Measurements from ENCODE around the gene WNT6. TPM values are rescaled to one million over a fixed set of nuclear protein-coding genes. Genes with fewer than 3 reads are reported as not detected.

The WNT6 gene
- polyA plus RNA-seq, 1 experiment, result not detected

DNA sequence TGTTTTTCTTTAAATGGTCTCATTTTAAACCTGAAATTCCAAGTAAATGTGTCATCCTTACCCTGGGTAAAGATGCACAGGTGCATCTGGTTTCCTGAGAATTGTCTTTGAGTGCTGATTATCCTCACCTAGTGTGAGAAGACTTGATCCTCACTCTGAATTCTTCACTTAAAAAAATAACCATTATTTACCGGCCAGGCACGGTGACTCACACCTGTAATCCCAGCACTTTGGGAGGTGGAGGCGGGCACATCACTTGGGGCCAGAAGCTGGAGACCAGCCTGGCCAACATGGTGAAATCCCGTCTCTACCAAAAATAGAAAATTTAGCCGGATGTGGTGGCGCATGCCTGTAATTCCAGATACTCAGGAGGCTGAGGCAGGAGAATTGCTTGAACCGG is 9.9 kb upstream of the WNT6 start:
- POLR2A ChIA-PET, result no interaction called here
- DNase-seq (ENCODE audit: low read depth), result no peak

GRCh38 chr2:218850796-218851195 is 8.8 kb upstream of the WNT6 start:
- Histone ChIP-seq H3K36me3 (ENCODE audit: control insufficient read depth, insufficient read depth, low read length) (no peaks in the 10 kb centered on the region), H3K4me3 (ENCODE audit: low read depth, low read length) (no peak overlapping the region), H3K27me3 (ENCODE audit: control insufficient read depth, insufficient read depth, low read length) (peaks cover 23% of the 10 kb centered on the region)
- CTCF ChIA-PET, result interaction anchor here (0.7 to 5.1 kb wide), 12 partner anchors 8 to 304 kb away, joined by 3 to 42 read pairs (median 12); partner anchors contain the start of genes BCS1L, TTLL4 and ZNF142
- POLR2A ChIA-PET, result interaction anchor here (0.6 kb wide), 1 partner anchor 12 kb away, joined by 4 read pairs; no protein-coding TSS in a partner anchor
- no peak for TF ChIP-seq CTCF (IDR thresholded peaks at IDR 0.05; ENCODE audit: insufficient read depth, low read depth, low read length)
- DNase-seq (ENCODE audit: low read depth), result no peak

More for the DNA sequence above, 9.9 kb upstream of the WNT6 start:
- no peak overlapping the region for H3K4me3 ChIP-seq (ENCODE audit: low read depth, low read length)
- peaks cover 14% of the 10 kb centered on the region for H3K27me3 ChIP-seq (ENCODE audit: control insufficient read depth, insufficient read depth, low read length)
- CTCF ChIA-PET, result interaction anchor here (1.1 to 5.1 kb wide), 8 partner anchors 10 to 191 kb away, joined by 3 to 51 read pairs (median 29); partner anchors contain the start of genes BCS1L, RNF25, STK36 and TTLL4
- no peak for TF ChIP-seq CTCF (IDR thresholded peaks at IDR 0.05; ENCODE audit: insufficient read depth, low read depth, low read length)
- no peaks in the 10 kb centered on the region for H3K36me3 ChIP-seq (ENCODE audit: control insufficient read depth, insufficient read depth, low read length)

DNA sequence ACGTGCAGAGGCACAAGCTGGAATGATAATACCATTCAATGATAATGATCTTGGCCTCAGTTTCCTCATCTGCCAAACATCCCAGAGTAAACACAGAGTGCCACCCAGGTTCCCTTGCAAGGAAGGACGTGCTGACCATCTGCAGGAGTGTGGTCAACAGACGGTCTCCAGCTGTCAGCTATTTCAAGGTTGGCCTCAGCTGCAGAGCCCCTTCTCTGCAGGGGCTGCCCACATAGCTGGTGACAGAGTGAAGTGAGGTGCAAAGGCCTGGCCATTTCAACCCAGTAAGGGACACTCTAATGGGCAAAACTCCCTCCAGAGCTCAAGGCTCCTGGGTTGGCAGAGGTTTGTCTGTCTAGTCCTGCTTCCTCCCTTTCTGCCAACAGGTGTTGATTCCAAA is 8.3 kb upstream of the WNT6 start:
- ChIA-PET CTCF (interaction anchor here (0.6 to 5.1 kb wide), 11 partner anchors 9 to 303 kb away, joined by 3 to 42 read pairs (median 5); partner anchors contain the start of genes BCS1L, TTLL4 and ZNF142), POLR2A (no interaction called here)
- Histone ChIP-seq H3K27me3 (ENCODE audit: control insufficient read depth, insufficient read depth, low read length) (peaks cover 27% of the 10 kb centered on the region), H3K4me3 (ENCODE audit: low read depth, low read length) (no peak overlapping the region), H3K36me3 (ENCODE audit: control insufficient read depth, insufficient read depth, low read length) (no peaks in the 10 kb centered on the region)
- no peak for TF ChIP-seq CTCF (IDR thresholded peaks at IDR 0.05; ENCODE audit: insufficient read depth, low read depth, low read length)
- no peak for DNase-seq (ENCODE audit: low read depth)

DNA sequence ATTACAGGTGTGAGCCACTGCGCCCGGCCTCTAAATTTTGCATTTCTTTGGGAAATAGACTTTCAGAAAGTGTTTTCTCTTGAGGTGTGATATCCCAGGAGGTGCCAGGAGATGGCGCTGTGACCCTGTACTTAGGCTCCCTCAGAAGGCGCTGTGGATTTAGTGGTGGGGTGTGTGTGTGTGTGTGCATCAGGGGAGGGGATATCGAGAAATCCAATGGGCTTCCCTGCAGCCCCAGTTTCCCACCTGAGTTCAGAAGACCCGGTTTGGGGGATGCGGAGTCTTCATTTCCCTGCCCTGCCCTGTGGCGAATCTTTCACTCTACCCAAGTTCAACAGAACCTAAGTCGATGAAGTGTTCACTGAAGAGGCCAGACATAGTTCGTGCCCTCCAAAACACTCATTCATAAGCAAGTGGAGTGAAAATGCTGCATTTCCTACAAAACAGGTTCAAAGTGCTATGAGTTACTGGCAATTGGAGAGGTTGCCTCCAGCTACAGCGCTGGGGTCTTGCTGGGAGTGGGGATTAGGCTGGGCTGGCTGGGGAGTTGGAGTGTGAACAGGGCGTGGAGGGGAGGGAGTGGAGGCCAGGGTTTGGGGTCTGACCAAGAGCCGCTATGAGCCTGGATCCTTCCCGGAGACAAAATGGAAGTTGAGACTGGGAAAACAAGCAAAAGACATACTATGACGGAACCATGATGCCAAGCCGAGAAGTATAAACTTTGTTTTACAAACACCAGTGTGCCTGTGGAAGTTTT is 6.5 kb upstream of the WNT6 start:
- no peak for DNase-seq (ENCODE audit: low read depth)
- ChIA-PET POLR2A (no interaction called here), CTCF (interaction anchor here (0.7 to 4.5 kb wide), 17 partner anchors 7 to 301 kb away, joined by 3 to 42 read pairs (median 4); partner anchors contain the start of genes PRKAG3, RNF25, STK36 and TTLL4)
- Histone ChIP-seq H3K27me3 (ENCODE audit: control insufficient read depth, insufficient read depth, low read length) (peaks cover 39% of the 10 kb centered on the region), H3K4me3 (ENCODE audit: low read depth, low read length) (no peak overlapping the region), H3K36me3 (ENCODE audit: control insufficient read depth, insufficient read depth, low read length) (no peaks in the 10 kb centered on the region)
- TF ChIP-seq CTCF (IDR thresholded peaks at IDR 0.05; ENCODE audit: insufficient read depth, low read depth, low read length), result peak; percentile 78

DNA sequence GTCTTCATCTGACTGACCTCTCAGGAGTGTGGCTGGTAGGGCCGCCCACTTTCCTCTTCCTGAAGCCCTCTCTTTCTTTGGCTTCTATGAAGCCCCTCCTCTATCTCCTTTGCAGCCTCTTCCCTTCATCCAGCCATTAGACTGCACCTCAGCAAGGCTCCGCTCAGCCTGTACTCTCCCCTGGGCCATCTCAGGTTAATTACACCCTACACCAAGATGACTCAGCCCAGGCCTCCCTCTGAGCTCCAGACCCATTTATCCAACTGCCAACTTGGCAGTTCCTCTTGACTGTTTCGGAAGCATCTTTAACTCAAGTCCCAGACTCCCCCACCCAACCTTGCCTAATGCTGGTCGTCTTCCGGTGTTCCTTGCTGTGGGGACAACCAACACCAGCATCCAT is 5.8 kb upstream of the WNT6 start:
- H3K4me3 ChIP-seq (ENCODE audit: low read depth, low read length), result no peak overlapping the region
- no peak for DNase-seq (ENCODE audit: low read depth)
- no peak for TF ChIP-seq CTCF (IDR thresholded peaks at IDR 0.05; ENCODE audit: insufficient read depth, low read depth, low read length)
- no peaks in the 10 kb centered on the region for H3K36me3 ChIP-seq (ENCODE audit: control insufficient read depth, insufficient read depth, low read length)
- CTCF ChIA-PET, result interaction anchor here (0.8 to 4.5 kb wide), 6 partner anchors 9 to 142 kb away, joined by 3 to 42 read pairs (median 12); no protein-coding TSS in a partner anchor
- POLR2A ChIA-PET, result no interaction called here
- peaks cover 45% of the 10 kb centered on the region for H3K27me3 ChIP-seq (ENCODE audit: control insufficient read depth, insufficient read depth, low read length)
